Posterior vena cava (tissue), 2 donors: ENCODE measurements around the gene SH3D19. TPM values are rescaled to one million over a fixed set of nuclear protein-coding genes. Genes with fewer than 3 reads are reported as not detected.
"Not testable (repeated sequence)": the region's sequence is repeated elsewhere in the genome, so short reads cannot be mapped to it uniquely, and the experiment has no call there.

Source experiments
- DNase-seq: peaks from one replicate; pipeline ENCODE4 v3.0.0-alpha.2; 2020; ENCODE audit warnings: low spot score
- intact Hi-C, 2 donors: fragments of 100-400 bp; cut with DNase I; formaldehyde crosslinking; loops; one replicate each; pipeline versions ENCODE4 v1.14.1 to v1.14.2; 2022 to 2023
- total RNA-seq, 2 donors: library from RNA; stranded (reverse); fragmentation: NEBNext Ultra II Directional; extraction: Animal tissue kit (Norgen Biotek cat#: 25700); gene quantifications; one replicate each; pipeline ENCODE4 v1.2.1, GENCODE V29; 2021
- donor health status: DM: yes; HTN: yes; CAD: no.
- donor health status: DM: yes; HTN: yes; CAD: no.

Gene SH3D19
- total RNA-seq, 2 donors from 2014 or later = 118 to 140 TPM

GRCh38 chr4:151248519-151248918 lies 76.9 kb downstream of the SH3D19 start:
- intact Hi-C loops = loop anchor here in 1 of 2 donors (2.0 kb wide), 1 partner anchor 20 kb away; no protein-coding TSS in a partner anchor
- DNase-seq = no peak

GRCh38 chr4:151247395-151247794 lies 78.0 kb downstream of the SH3D19 start:
- no peak for DNase-seq

GRCh38 chr4:151246742-151247141 lies 78.7 kb downstream of the SH3D19 start:
- DNase-seq = no peak
- intact Hi-C loops = no loop called here

More at GRCh38 chr4:151247395-151247794, 78.0 kb downstream of the SH3D19 start:
- intact Hi-C loops = no loop called here

- no peak for DNase-seq
- intact Hi-C loops = no loop called here
These were observed 83.1 kb downstream of the SH3D19 start for GRCh38 chr4:151242305-151242704.

GRCh38 chr4:151239608-151240007 lies 85.8 kb downstream of the SH3D19 start:
- intact Hi-C loops = no loop called here
- DNase-seq = no peak

GRCh38 chr4:151238477-151238876 lies 86.9 kb downstream of the SH3D19 start:
- DNase-seq = no peak
- intact Hi-C loops = no loop called here

GRCh38 chr4:151236036-151236435 lies 89.4 kb downstream of the SH3D19 start:
- DNase-seq = no peak
- intact Hi-C loops = no loop called here

- intact Hi-C loops, DNase-seq: not testable (repeated sequence)
These were observed 90.0 kb downstream of the SH3D19 start for GRCh38 chr4:151235373-151235772.

GRCh38 chr4:151233600-151233999 lies 91.8 kb downstream of the SH3D19 start:
- DNase-seq = no peak
- intact Hi-C loops = no loop called here

GRCh38 chr4:151231915-151232595 lies 93.3 kb downstream of the SH3D19 start:
- intact Hi-C loops = no loop called here
- peak; percentile 83 for DNase-seq

GRCh38 chr4:151228189-151229119 lies 97.0 kb downstream of the SH3D19 start:
- no peak for DNase-seq
- intact Hi-C loops = loop anchor here in 1 of 2 donors (2.0 kb wide), 1 partner anchor 20 kb away; no protein-coding TSS in a partner anchor

GRCh38 chr4:151227731-151228130 lies 97.7 kb downstream of the SH3D19 start:
- intact Hi-C loops = loop anchor here in 1 of 2 donors (2.0 kb wide), 1 partner anchor 21 kb away; no protein-coding TSS in a partner anchor
- peak; percentile 88 for DNase-seq

- intact Hi-C loops = no loop called here
- DNase-seq = no peak
These were observed 98.2 kb downstream of the SH3D19 start for GRCh38 chr4:151227172-151227571.

GRCh38 chr4:151226004-151226932 lies 99.1 kb downstream of the SH3D19 start:
- no peak for DNase-seq
- intact Hi-C loops = no loop called here

- intact Hi-C loops = no loop called here
- DNase-seq = no peak
These were observed 101.9 kb downstream of the SH3D19 start for GRCh38 chr4:151223465-151223864.

GRCh38 chr4:151219948-151220347 lies 105.5 kb downstream of the SH3D19 start:
- intact Hi-C loops = no loop called here
- DNase-seq = no peak

GRCh38 chr4:151219091-151219490 lies 106.3 kb downstream of the SH3D19 start:
- intact Hi-C loops = no loop called here
- no peak for DNase-seq

- intact Hi-C loops = no loop called here
- no peak for DNase-seq
These were observed 107.1 kb downstream of the SH3D19 start for GRCh38 chr4:151218343-151218742.

GRCh38 chr4:151217326-151217725 lies 108.1 kb downstream of the SH3D19 start:
- intact Hi-C loops = no loop called here
- no peak for DNase-seq
